Thoracic aorta (tissue), 2 donors: ENCODE results near the gene MCC. TPM values are rescaled to one million over a fixed set of nuclear protein-coding genes. Genes with fewer than 3 reads are reported as not detected.

Source experiments
- ATAC-seq: fragments of 150-250 bp; one replicate; pipeline ENCODE4 v1.8.0; 2017; ENCODE audit warnings: low read depth; ENCODE audit not compliant: insufficient number of reproducible peaks, low FRiP score
- DNase-seq: peaks from one replicate; pipeline ENCODE4 v3.0.0-alpha.2; 2020; ENCODE audit warnings: low spot score
- H3K27ac ChIP-seq, 2 donors: fragments of 200-600 bp; sonication (generic); 1 replicate in 1 of 2; 2 replicates in 1 of 2; pipeline ENCODE4 v1.5.1; 2016; ENCODE audit warnings: mild to moderate bottlenecking in 2 of 2, moderate library complexity in 2 of 2
- H3K27me3 ChIP-seq: fragments of 200-600 bp; sonication (generic); replicated peaks from 2 replicates; pipeline ENCODE4 v1.6.0; 2016; ENCODE audit warnings: mild to moderate bottlenecking; ENCODE audit not compliant: insufficient read depth
- H3K36me3 ChIP-seq: fragments of 200-600 bp; sonication (generic); one replicate; pipeline ENCODE4 v1.5.1; 2016
- H3K4me1 ChIP-seq, 2 donors: fragments of 200-600 bp; sonication (generic); 1 replicate in 1 of 2; 2 replicates in 1 of 2; pipeline versions ENCODE4 v1.5.1 to v1.6.0; 2016; ENCODE audit warnings: low read depth in 2 of 2, mild to moderate bottlenecking in 1 of 2; ENCODE audit not compliant: control insufficient read depth in 1 of 2
- H3K4me3 ChIP-seq: fragments of 200-600 bp; sonication (generic); 2 replicates; pipeline ENCODE4 v1.5.1; 2016; ENCODE audit warnings: mild to moderate bottlenecking
- H3K9me3 ChIP-seq: fragments of 200-600 bp; sonication (generic); 2 replicates; pipeline ENCODE4 v1.5.1; 2016
- total RNA-seq, 2 donors: library from RNA; depleted of rRNA; stranded (reverse); fragments of >200 nt; gene quantifications; one replicate each; pipeline versions ENCODE4 v1.1.0 to v1.2.3, GENCODE V29; 2016
- TF ChIP-seq, protein P1 (sequence below): fragments of 200-600 bp; sonication (generic); IDR thresholded peaks from one replicate; pipeline ENCODE4 v1.5.1; 2019; ENCODE audit warnings: antibody characterized with exemption

Gene MCC
- total RNA-seq, 2 donors from 2014 or later: 14.6 to 27.2 TPM

DNA sequence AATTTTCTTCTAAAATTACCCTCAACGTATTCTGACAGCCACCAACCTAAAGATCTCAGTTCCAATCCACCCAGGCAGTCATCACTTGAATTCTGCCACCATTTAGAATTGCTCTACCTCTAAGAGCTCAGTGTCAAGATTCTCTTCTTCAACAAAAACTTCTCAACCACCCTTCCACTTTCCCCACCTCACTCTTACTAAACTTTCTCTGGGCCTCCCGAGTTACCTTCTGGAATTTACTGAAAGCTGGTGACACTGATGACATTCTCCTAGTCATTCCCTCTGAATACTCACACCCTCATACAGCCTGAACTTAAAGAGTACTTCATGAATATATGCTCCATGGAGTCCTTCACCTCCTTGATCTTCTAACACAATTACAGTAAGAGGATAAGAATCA is 263.0 kb downstream of the MCC start:
- TF ChIP-seq, protein P1, sequence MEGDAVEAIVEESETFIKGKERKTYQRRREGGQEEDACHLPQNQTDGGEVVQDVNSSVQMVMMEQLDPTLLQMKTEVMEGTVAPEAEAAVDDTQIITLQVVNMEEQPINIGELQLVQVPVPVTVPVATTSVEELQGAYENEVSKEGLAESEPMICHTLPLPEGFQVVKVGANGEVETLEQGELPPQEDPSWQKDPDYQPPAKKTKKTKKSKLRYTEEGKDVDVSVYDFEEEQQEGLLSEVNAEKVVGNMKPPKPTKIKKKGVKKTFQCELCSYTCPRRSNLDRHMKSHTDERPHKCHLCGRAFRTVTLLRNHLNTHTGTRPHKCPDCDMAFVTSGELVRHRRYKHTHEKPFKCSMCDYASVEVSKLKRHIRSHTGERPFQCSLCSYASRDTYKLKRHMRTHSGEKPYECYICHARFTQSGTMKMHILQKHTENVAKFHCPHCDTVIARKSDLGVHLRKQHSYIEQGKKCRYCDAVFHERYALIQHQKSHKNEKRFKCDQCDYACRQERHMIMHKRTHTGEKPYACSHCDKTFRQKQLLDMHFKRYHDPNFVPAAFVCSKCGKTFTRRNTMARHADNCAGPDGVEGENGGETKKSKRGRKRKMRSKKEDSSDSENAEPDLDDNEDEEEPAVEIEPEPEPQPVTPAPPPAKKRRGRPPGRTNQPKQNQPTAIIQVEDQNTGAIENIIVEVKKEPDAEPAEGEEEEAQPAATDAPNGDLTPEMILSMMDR: no peak
- no peak overlapping the region for H3K4me3 ChIP-seq

DNA sequence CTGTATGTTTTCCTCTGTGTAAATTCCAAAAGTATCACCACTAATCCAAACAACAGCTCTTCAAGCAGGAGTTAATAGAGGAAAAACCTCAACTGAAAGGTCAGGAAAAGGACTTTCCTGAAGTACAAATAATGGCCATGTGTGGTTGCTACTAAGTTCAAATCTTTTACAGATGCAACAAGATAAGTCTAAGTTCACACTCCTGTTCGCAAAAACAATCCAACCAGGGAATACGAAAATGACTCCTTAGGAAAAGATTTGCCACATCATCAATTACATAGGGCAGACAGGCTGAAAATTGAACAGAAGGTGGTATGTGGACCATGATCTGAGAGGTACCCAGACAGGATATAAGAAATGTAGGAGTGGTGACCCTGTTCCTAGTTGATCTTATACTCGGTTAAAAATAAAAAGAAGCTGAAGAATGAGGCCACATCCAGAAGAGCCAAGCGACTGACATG is 263.6 kb downstream of the MCC start:
- TF ChIP-seq, protein P1: no peak
- Histone ChIP-seq H3K27me3 (no peaks in the 10 kb centered on the region), H3K9me3 (no peaks in the 10 kb centered on the region), H3K4me1 (no peaks in the 10 kb centered on the region), H3K27ac (no peak overlapping the region), H3K36me3 (no peaks in the 10 kb centered on the region), H3K4me3 (no peak overlapping the region)
- no peak for DNase-seq
- ATAC-seq: no peak

More for the DNA sequence above, 263.0 kb downstream of the MCC start:
- DNase-seq: no peak
- H3K27ac ChIP-seq: no peak overlapping the region
- H3K27me3 ChIP-seq: no peaks in the 10 kb centered on the region
- no peaks in the 10 kb centered on the region for H3K36me3 ChIP-seq
- H3K4me1 ChIP-seq: no peaks in the 10 kb centered on the region
- no peak for ATAC-seq
- H3K9me3 ChIP-seq: no peaks in the 10 kb centered on the region

DNA sequence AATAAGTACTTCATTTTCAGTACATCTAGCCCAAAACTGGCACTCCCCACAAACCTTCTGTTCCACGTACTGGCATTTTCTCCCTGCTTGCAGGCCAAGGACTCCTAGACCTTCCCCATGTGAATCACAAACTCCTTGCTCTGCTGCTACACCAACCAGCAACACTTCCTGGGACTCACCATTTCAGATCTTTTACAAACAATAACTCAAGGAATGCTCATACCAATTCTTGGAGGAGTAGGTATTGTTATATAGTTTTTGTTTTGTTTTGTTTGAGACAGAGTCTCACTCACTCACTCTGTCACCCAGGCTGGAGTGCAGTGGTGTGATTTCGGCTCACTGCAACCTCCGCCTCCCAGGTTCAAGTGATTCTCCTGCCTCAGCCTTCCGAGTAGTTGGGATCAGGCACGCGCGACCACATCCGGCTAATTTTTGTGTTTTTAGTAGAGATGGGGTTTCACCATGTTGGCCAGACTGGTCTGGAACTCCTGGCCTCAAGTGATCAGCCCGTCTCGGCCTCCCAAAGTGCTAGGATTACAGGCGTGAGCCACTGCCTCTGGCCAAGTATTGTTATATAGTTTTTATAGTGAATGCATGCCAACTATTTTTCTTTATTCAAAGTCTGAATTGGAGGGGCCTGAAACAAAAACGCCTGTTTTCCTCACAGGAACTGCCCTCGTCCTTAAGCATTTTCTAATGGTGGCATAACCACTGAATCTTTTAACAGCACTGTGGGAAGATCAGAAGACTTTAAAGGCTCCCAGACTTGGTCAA is 264.2 kb downstream of the MCC start:
- H3K27ac ChIP-seq: no peak overlapping the region
- TF ChIP-seq, protein P1: no peak
- ATAC-seq: no peak

GRCh38 chr5:113223315-113223714 is 264.9 kb downstream of the MCC start:
- H3K9me3 ChIP-seq: no peaks in the 10 kb centered on the region
- ATAC-seq: no peak
- no peak for DNase-seq
- H3K36me3 ChIP-seq: no peaks in the 10 kb centered on the region
- TF ChIP-seq, protein P1: no peak
- no peak overlapping the region for H3K4me3 ChIP-seq
- no peak overlapping the region for H3K27ac ChIP-seq
- no peaks in the 10 kb centered on the region for H3K27me3 ChIP-seq
- no peaks in the 10 kb centered on the region for H3K4me1 ChIP-seq

More for the DNA sequence above, 264.2 kb downstream of the MCC start:
- Histone ChIP-seq H3K9me3 (no peaks in the 10 kb centered on the region), H3K4me1 (no peaks in the 10 kb centered on the region), H3K4me3 (no peak overlapping the region), H3K36me3 (no peaks in the 10 kb centered on the region), H3K27me3 (no peaks in the 10 kb centered on the region)
- DNase-seq: no peak

- no peak overlapping the region for H3K27ac ChIP-seq
- no peaks in the 10 kb centered on the region for H3K9me3 ChIP-seq
- no peak for ATAC-seq
- DNase-seq: no peak
- H3K4me3 ChIP-seq: no peak overlapping the region
- H3K4me1 ChIP-seq: no peaks in the 10 kb centered on the region
- no peaks in the 10 kb centered on the region for H3K36me3 ChIP-seq
- no peaks in the 10 kb centered on the region for H3K27me3 ChIP-seq
- TF ChIP-seq, protein P1: no peak
Observed at GRCh38 chr5:113221294-113222176, 266.7 kb downstream of the MCC start.
